Measurements from ENCODE around the gene CBFA2T3. TPM values are rescaled to one million over a fixed set of nuclear protein-coding genes. Genes with fewer than 3 reads are reported as not detected.

The CBFA2T3 gene
- total RNA-seq, 1 experiment from 2014 or later: 2.9 TPM

DNA sequence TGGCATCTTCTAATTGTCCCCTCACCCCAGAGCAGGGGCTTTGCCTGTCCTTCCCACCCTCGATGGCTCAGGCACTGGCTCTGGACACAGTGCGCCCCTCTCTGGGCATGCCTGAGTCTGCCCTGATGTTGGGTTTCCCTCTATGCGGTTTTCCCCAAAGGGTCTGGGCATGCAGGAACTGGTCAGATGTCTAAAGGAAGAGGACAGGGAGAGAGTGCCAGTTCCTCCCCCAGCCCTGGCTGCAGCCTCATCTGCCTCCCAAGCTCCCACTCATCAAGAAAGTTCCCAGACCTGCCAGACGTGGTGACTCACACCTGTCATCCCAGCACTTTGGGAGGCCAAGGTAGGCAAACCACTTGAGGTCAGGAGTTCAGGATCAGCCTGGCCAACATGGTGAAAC lies 69.2 kb downstream of the CBFA2T3 start:
- Histone ChIP-seq H2AK5ac (ENCODE audit: insufficient read length, low read length) (no peak overlapping the region), H2BK12ac (ENCODE audit: insufficient read length, low read depth, low read length) (no peak overlapping the region), H3K79me2 (ENCODE audit: insufficient read depth, low read length) (no peaks in the 10 kb centered on the region), H4K5ac (ENCODE audit: insufficient read length, low read depth, low read length) (no peak overlapping the region), H2BK120ac (ENCODE audit: low read depth, low read length, poor library complexity, severe bottlenecking) (no peak overlapping the region), H3K27ac (ENCODE audit: insufficient read length, low read depth, low read length) (no peak overlapping the region), H3K56ac (ENCODE audit: insufficient read length, low read depth, low read length) (no peak overlapping the region), H3K23ac (ENCODE audit: insufficient read length, low read depth, low read length) (no peak overlapping the region), H3K9ac (ENCODE audit: extremely low read depth, insufficient read length, low read length) (no peak overlapping the region), H3T11ph (ENCODE audit: low read length) (no peak overlapping the region), H3K18ac (ENCODE audit: insufficient read length, low read depth, low read length) (no peak overlapping the region), H3K4ac (ENCODE audit: low read depth, low read length) (no peak overlapping the region), H4K91ac (ENCODE audit: insufficient read length, low read depth, low read length) (no peak overlapping the region), H4K8ac (replicated peaks; ENCODE audit: insufficient read length, low read depth, low read length) (no peak overlapping the region), H2BK5ac (ENCODE audit: insufficient read length, low read length) (no peak overlapping the region), H3K4me2 (ENCODE audit: insufficient read depth, insufficient read length, low read length) (no peak overlapping the region), H2AFZ (ENCODE audit: low read length) (no peak overlapping the region), H3K14ac (ENCODE audit: insufficient read depth, low read length) (no peak overlapping the region), H3K27me3 (ENCODE audit: insufficient read depth, low read length) (no peaks in the 10 kb centered on the region), H2BK15ac (ENCODE audit: low read depth, low read length) (no peak overlapping the region), H3K9me3 (ENCODE audit: control insufficient read depth, low read depth, low read length) (no peaks in the 10 kb centered on the region), H3K4me1 (ENCODE audit: insufficient read depth, low read length) (no peaks in the 10 kb centered on the region), H2BK20ac (ENCODE audit: low read depth, low read length, poor library complexity, severe bottlenecking) (no peak overlapping the region), H3K23me2 (ENCODE audit: insufficient read length, low read depth, low read length, poor library complexity, severe bottlenecking) (no peaks in the 10 kb centered on the region), H3K79me1 (ENCODE audit: insufficient read depth, low read depth, low read length, poor library complexity, severe bottlenecking) (no peaks in the 10 kb centered on the region), H4K20me1 (ENCODE audit: control insufficient read depth, insufficient read depth, insufficient read length) (no peaks in the 10 kb centered on the region)
- no peak for DNase-seq
- WGBS (ENCODE audit: extremely low coverage, insufficient read length, low lambda C conversion rate): no CpG with 5 or more reads among the region's 4 CpGs
- Mint-ChIP-seq H3K4me3 (no peak overlapping the region; a peak in 1 of 5 replicates), H3K27ac (peak overlapping the region in 1 of 3 experiments; percentile 72; a peak in 1 of 7 replicates), H3K4me1 (peaks cover 6 to 19% of the 10 kb centered on the region in 2 experiments; a peak in 3 of 4 replicates), H3K36me3 (ENCODE audit: insufficient read depth in 1 of 3, low read depth in 3 of 3) (no peaks in the 10 kb centered on the region), H3K27me3 (ENCODE audit: low read depth) (no peaks in the 10 kb centered on the region; the same call in none of the 2 replicates), H3K9me3 (no peaks in the 10 kb centered on the region; a peak in 1 of 5 replicates)
- TF ChIP-seq, protein P1, sequence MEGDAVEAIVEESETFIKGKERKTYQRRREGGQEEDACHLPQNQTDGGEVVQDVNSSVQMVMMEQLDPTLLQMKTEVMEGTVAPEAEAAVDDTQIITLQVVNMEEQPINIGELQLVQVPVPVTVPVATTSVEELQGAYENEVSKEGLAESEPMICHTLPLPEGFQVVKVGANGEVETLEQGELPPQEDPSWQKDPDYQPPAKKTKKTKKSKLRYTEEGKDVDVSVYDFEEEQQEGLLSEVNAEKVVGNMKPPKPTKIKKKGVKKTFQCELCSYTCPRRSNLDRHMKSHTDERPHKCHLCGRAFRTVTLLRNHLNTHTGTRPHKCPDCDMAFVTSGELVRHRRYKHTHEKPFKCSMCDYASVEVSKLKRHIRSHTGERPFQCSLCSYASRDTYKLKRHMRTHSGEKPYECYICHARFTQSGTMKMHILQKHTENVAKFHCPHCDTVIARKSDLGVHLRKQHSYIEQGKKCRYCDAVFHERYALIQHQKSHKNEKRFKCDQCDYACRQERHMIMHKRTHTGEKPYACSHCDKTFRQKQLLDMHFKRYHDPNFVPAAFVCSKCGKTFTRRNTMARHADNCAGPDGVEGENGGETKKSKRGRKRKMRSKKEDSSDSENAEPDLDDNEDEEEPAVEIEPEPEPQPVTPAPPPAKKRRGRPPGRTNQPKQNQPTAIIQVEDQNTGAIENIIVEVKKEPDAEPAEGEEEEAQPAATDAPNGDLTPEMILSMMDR (conservative IDR thresholded peaks at IDR 0.05): no peak

All from H9 (cell line).